GM12878 (cell line): ENCODE data around the gene MAPKAPK3.

Source experiments
- CBX3 ChIP-seq: fragments of 200-600 bp; sonication (generic); IDR thresholded peaks from 2 replicates; pipeline ENCODE4 v1.6.1; 2016; ENCODE audit warnings: low read depth, borderline replicate concordance
- EZH2 ChIP-seq: IDR thresholded peaks from 2 replicates; pipeline ENCODE4 v1.6.1; 2012; ENCODE audit warnings: low read depth, mild to moderate bottlenecking, control low read depth, inconsistent platforms, low read length, borderline replicate concordance; ENCODE audit not compliant: control insufficient read depth
- MYC ChIP-seq: IDR thresholded peaks from 2 replicates; pipeline ENCODE4 v1.6.1; 2011; ENCODE audit warnings: mild to moderate bottlenecking, low read length, moderate library complexity, inconsistent platforms; ENCODE audit not compliant: insufficient read depth, insufficient replicate concordance, insufficient read length, severe bottlenecking
- POLR2AphosphoS2 ChIP-seq: IDR thresholded peaks from 2 replicates; pipeline ENCODE4 v1.6.1; 2011; ENCODE audit warnings: low read depth, mild to moderate bottlenecking, low read length, improper control_type of control experiment, moderate library complexity
- ZZZ3 ChIP-seq: IDR thresholded peaks from 2 replicates; pipeline ENCODE4 v1.6.1; 2011; ENCODE audit warnings: low read depth; ENCODE audit not compliant: control insufficient read depth, insufficient read length
- TF ChIP-seq, protein P1 (sequence below): IDR thresholded peaks from 2 replicates; pipeline ENCODE4 v1.6.1; 2012; ENCODE audit warnings: mild to moderate bottlenecking, low read depth, low read length
- TF ChIP-seq, protein P2 (sequence below), 3 experiments: IDR thresholded peaks in 2 of 3; conservative IDR thresholded peaks in 1 of 3; 2 replicates each; pipeline ENCODE4 v1.5.1; 2011; ENCODE audit warnings: low read depth in 3 of 3, low read length in 3 of 3, mild to moderate bottlenecking in 3 of 3, control low read depth in 2 of 3, moderate library complexity in 2 of 3, inconsistent platforms in 1 of 3, mixed read lengths in 1 of 3; ENCODE audit not compliant: control insufficient read depth in 2 of 3, insufficient read depth in 1 of 3; ENCODE audit errors: extremely low read depth in 1 of 3

DNA sequence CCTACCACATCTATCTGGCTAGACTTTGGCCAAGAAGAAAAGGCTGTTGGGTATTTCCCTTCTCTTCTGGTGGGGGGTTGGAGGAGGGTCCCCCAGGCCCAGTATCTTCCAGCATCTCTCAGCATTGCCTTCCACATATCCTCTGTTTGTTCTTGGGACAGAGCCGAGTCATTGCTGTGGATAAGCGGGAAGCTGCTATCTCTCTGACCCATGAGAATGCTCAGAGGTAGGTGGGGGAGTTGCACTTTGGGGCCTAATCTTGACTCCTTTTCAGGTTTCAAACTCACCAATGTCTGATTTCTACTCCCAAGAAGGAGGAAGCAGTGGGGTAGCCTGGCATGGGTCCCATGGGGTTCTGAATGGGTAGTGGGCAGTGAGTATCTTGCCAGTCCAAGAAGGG, 39.6 kb upstream of the MAPKAPK3 start:
- TF ChIP-seq, protein P1, sequence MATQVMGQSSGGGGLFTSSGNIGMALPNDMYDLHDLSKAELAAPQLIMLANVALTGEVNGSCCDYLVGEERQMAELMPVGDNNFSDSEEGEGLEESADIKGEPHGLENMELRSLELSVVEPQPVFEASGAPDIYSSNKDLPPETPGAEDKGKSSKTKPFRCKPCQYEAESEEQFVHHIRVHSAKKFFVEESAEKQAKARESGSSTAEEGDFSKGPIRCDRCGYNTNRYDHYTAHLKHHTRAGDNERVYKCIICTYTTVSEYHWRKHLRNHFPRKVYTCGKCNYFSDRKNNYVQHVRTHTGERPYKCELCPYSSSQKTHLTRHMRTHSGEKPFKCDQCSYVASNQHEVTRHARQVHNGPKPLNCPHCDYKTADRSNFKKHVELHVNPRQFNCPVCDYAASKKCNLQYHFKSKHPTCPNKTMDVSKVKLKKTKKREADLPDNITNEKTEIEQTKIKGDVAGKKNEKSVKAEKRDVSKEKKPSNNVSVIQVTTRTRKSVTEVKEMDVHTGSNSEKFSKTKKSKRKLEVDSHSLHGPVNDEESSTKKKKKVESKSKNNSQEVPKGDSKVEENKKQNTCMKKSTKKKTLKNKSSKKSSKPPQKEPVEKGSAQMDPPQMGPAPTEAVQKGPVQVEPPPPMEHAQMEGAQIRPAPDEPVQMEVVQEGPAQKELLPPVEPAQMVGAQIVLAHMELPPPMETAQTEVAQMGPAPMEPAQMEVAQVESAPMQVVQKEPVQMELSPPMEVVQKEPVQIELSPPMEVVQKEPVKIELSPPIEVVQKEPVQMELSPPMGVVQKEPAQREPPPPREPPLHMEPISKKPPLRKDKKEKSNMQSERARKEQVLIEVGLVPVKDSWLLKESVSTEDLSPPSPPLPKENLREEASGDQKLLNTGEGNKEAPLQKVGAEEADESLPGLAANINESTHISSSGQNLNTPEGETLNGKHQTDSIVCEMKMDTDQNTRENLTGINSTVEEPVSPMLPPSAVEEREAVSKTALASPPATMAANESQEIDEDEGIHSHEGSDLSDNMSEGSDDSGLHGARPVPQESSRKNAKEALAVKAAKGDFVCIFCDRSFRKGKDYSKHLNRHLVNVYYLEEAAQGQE, result no peak
- TF ChIP-seq EZH2 (no peak), POLR2AphosphoS2 (no peak), MYC (no peak), CBX3 (no peak), ZZZ3 (no peak)
- TF ChIP-seq, protein P2, sequence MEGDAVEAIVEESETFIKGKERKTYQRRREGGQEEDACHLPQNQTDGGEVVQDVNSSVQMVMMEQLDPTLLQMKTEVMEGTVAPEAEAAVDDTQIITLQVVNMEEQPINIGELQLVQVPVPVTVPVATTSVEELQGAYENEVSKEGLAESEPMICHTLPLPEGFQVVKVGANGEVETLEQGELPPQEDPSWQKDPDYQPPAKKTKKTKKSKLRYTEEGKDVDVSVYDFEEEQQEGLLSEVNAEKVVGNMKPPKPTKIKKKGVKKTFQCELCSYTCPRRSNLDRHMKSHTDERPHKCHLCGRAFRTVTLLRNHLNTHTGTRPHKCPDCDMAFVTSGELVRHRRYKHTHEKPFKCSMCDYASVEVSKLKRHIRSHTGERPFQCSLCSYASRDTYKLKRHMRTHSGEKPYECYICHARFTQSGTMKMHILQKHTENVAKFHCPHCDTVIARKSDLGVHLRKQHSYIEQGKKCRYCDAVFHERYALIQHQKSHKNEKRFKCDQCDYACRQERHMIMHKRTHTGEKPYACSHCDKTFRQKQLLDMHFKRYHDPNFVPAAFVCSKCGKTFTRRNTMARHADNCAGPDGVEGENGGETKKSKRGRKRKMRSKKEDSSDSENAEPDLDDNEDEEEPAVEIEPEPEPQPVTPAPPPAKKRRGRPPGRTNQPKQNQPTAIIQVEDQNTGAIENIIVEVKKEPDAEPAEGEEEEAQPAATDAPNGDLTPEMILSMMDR (IDR thresholded peaks at IDR 0.05 in 2 of 3, conservative IDR thresholded peaks at IDR 0.05 in 1 of 3; ENCODE audit: control insufficient read depth in 2 of 3, extremely low read depth in 1 of 3, insufficient read depth in 1 of 3, low read depth in 3 of 3, low read length in 3 of 3), result no peak
